HepG2 (cell line): ENCODE results near the gene KHK. TPM values are rescaled to one million over a fixed set of nuclear protein-coding genes. Genes with fewer than 3 reads are reported as not detected.

Experiments used
- ARID2 ChIP-seq: sonication (generic); formaldehyde crosslinking; IDR thresholded peaks from 2 replicates; pipeline ENCODE4 v1.8.1; 2022; ENCODE audit warnings: mild to moderate bottlenecking, missing genetic modification reagents, borderline replicate concordance
- CEBPB ChIP-seq: IDR thresholded peaks from 2 replicates; pipeline ENCODE4 v1.6.1; 2011; ENCODE audit warnings: low read depth, low read length, improper control_type of control experiment, borderline replicate concordance
- CREB3 ChIP-seq: sonication (generic); formaldehyde crosslinking; IDR thresholded peaks from 2 replicates; pipeline ENCODE4 v1.5.0; 2020; ENCODE audit warnings: missing genetic modification reagents
- EEA1 ChIP-seq: sonication (generic); formaldehyde crosslinking; IDR thresholded peaks from 2 replicates; pipeline ENCODE4 v1.5.1; 2020; ENCODE audit warnings: mild to moderate bottlenecking, missing genetic modification reagents, borderline replicate concordance
- MEF2D ChIP-seq: sonication (generic); formaldehyde crosslinking; IDR thresholded peaks from 2 replicates; pipeline ENCODE4 v1.5.1; 2020; ENCODE audit warnings: mild to moderate bottlenecking, missing genetic modification reagents
- NFAT5 ChIP-seq: sonication (generic); formaldehyde crosslinking; IDR thresholded peaks from 2 replicates; pipeline ENCODE4 v1.4.0; 2020; ENCODE audit warnings: missing genetic modification reagents
- NKX3-1 ChIP-seq: sonication (generic); formaldehyde crosslinking; IDR thresholded peaks from 2 replicates; pipeline ENCODE4 v1.5.0; 2020; ENCODE audit warnings: missing genetic modification reagents
- RAD51 ChIP-seq: fragments of 450-650 bp; IDR thresholded peaks from 2 replicates; pipeline ENCODE4 v1.6.1; 2016; ENCODE audit warnings: borderline replicate concordance
- SALL1 ChIP-seq: sonication (generic); formaldehyde crosslinking; IDR thresholded peaks from 2 replicates; pipeline ENCODE4 v1.8.0; 2022; ENCODE audit warnings: mild to moderate bottlenecking, missing genetic modification reagents
- SSRP1 ChIP-seq: IDR thresholded peaks from 2 replicates; pipeline ENCODE4 v1.6.1; 2016; ENCODE audit warnings: control low read depth
- TAF1 ChIP-seq: sonication (generic); formaldehyde crosslinking; IDR thresholded peaks from 2 replicates; pipeline ENCODE4 v1.4.0; 2020; ENCODE audit warnings: missing genetic modification reagents
- ZBTB39 ChIP-seq: sonication (generic); formaldehyde crosslinking; IDR thresholded peaks from 2 replicates; pipeline ENCODE4 v1.5.0; 2020; ENCODE audit warnings: missing genetic modification reagents
- ZBTB7A ChIP-seq: sonication (generic); formaldehyde crosslinking; IDR thresholded peaks from 2 replicates; pipeline ENCODE4 v1.8.0; 2022; ENCODE audit warnings: mild to moderate bottlenecking, missing genetic modification reagents
- ZNF20 ChIP-seq: sonication (generic); formaldehyde crosslinking; IDR thresholded peaks from 2 replicates; pipeline ENCODE4 v1.4.0; 2020; ENCODE audit warnings: mild to moderate bottlenecking, moderate library complexity, missing genetic modification reagents
- ZNF230 ChIP-seq: sonication (generic); formaldehyde crosslinking; IDR thresholded peaks from 2 replicates; pipeline ENCODE4 v1.4.0; 2020; ENCODE audit warnings: mild to moderate bottlenecking, missing genetic modification reagents
- ZNF292 ChIP-seq: sonication (generic); formaldehyde crosslinking; IDR thresholded peaks from 2 replicates; pipeline ENCODE4 v1.8.1; 2022; ENCODE audit warnings: mild to moderate bottlenecking, low read depth, missing genetic modification reagents, borderline replicate concordance
- ZNF329 ChIP-seq: sonication (generic); formaldehyde crosslinking; IDR thresholded peaks from 2 replicates; pipeline ENCODE4 v1.9.0; 2021; ENCODE audit warnings: low read depth, mild to moderate bottlenecking, missing genetic modification reagents
- ZNF446 ChIP-seq: sonication (generic); formaldehyde crosslinking; IDR thresholded peaks from 2 replicates; pipeline ENCODE4 v1.5.0; 2020; ENCODE audit warnings: mild to moderate bottlenecking, missing genetic modification reagents
- ZNF639 ChIP-seq: conservative IDR thresholded peaks from 2 replicates; pipeline ENCODE4 v1.6.1; 2018; ENCODE audit warnings: missing genetic modification reagents
- polyA plus RNA-seq, 8 experiments: library from polyadenylated mRNA; depleted of rRNA in 3 of 8; stranded (reverse) in 7 of 8; unstranded in 1 of 8; fragments of >200 nt; fragmentation: Illumina TruSeq in 4 of 8; extraction: Trizol in 4 of 8; gene quantifications; 2 replicates each; pipeline versions ENCODE4 v1.2.1 to v1.2.3, GENCODE V29; 2011 to 2016; ENCODE audit warnings: low read depth in 4 of 8, missing spikeins in 1 of 8, mixed read lengths in 1 of 8; ENCODE audit not compliant: insufficient read depth in 1 of 8
- total RNA-seq, 5 experiments: library from RNA; depleted of rRNA; stranded (reverse); fragments of >200 nt; fragmentation: Illumina TruSeq; extraction: Trizol; gene quantifications; 2 replicates each; pipeline ENCODE4 v1.2.3, GENCODE V29; 2016; ENCODE audit warnings: low read depth in 1 of 5

The KHK gene
- total and polyA plus RNA-seq, 2 of the 13 experiments (the other 11 are each of a cell fraction or from before 2014, with no cell fraction given), result 40.9 to 99.2 TPM

- TF ChIP-seq ZNF446 (peak; percentile 91), CREB3 (CRISPR knock-in tag) (0 out of 2 replicates have a peak, but pooled peaks have one; percentile 43), ZNF639 (peak; percentile 59), MEF2D (CRISPR knock-in tag) (peak; percentile 95), CEBPB (no peak), NKX3-1 (CRISPR knock-in tag) (peak; percentile 91), ARID2 (CRISPR knock-in tag) (peak; percentile 90; the same call in 1 of the 2 replicates), RAD51 (no peak), EEA1 (CRISPR knock-in tag) (no peak; the same call in 1 of the 2 replicates), SSRP1 (CRISPR knock-in tag) (peak; percentile 100), ZBTB7A (CRISPR knock-in tag) (no peak), ZNF230 (CRISPR knock-in tag) (peak; percentile 77), ZNF292 (CRISPR knock-in tag) (peak; percentile 47; the same call in 1 of the 2 replicates), TAF1 (peak; percentile 53; the same call in 1 of the 2 replicates), ZNF329 (peak; percentile 73; the same call in 1 of the 2 replicates), ZBTB39 (CRISPR knock-in tag) (peak; percentile 86; the same call in 1 of the 2 replicates), ZNF20 (CRISPR knock-in tag) (no peak), SALL1 (peak; percentile 95), NFAT5 (CRISPR knock-in tag) (peak; percentile 99)
Measured at GRCh38 chr2:27050996-27051901, 35.3 kb upstream of the KHK start, which contains the start of gene AGBL5 (continued).
